Activated B cell treated with CpG ODN at 0.5 μM for 24 hours (primary cell): ENCODE results near the gene MFAP1. TPM values are rescaled to one million over a fixed set of nuclear protein-coding genes. Genes with fewer than 3 reads are reported as not detected.
"Not testable (repeated sequence)": the region's sequence is repeated elsewhere in the genome, so short reads cannot be mapped to it uniquely, and the experiment has no call there.

Source experiments
- ATAC-seq: fragments of 200-7000 bp; cut with Tn5 transposase; one replicate; pipeline ENCODE4 v1.10.0; 2021; ENCODE audit warnings: low read depth, mild to moderate bottlenecking, moderate library complexity
- CTCF ChIA-PET: fragments of 350-600 bp; sonication (Branson Sonifier 250); formaldehyde crosslinking; loops from one replicate; lab custom pipeline; 2021; ENCODE audit warnings: antibody characterized with exemption; lab: Charles Lee
- POLR2A ChIA-PET: fragments of 350-600 bp; sonication (Branson Sonifier 250); formaldehyde crosslinking; loops from one replicate; lab custom pipeline; 2021; ENCODE audit warnings: antibody characterized with exemption; lab: Charles Lee
- DNase-seq: peaks from one replicate; pipeline ENCODE4 v3.0.0; 2022
- H3K27ac Mint-ChIP-seq: one replicate; pipeline ENCODE4 v1.8.0; 2020; ENCODE audit warnings: mixed read lengths
- H3K27me3 Mint-ChIP-seq: one replicate; pipeline ENCODE4 v1.8.0; 2021; ENCODE audit warnings: mixed read lengths
- H3K36me3 Mint-ChIP-seq: one replicate; pipeline ENCODE4 v1.8.0; 2021; ENCODE audit warnings: low read depth, mixed read lengths
- H3K4me1 Mint-ChIP-seq: one replicate; pipeline ENCODE4 v1.8.0; 2021; ENCODE audit warnings: mixed read lengths
- H3K4me3 Mint-ChIP-seq: one replicate; pipeline ENCODE4 v1.8.0; 2020; ENCODE audit warnings: mild to moderate bottlenecking, mixed read lengths
- H3K9me3 Mint-ChIP-seq: one replicate; pipeline ENCODE4 v1.8.0; 2020; ENCODE audit warnings: mixed read lengths
- CTCF ChIP-seq: fragments of 200-600 bp; IDR thresholded peaks from one replicate; pipeline ENCODE4 v1.8.0; 2022; ENCODE audit warnings: antibody characterized with exemption, mild to moderate bottlenecking
- intact Hi-C: fragments of 100-400 bp; cut with micrococcal nuclease; formaldehyde crosslinking; loops from one replicate; pipeline ENCODE4 v1.15.1; 2024
- total RNA-seq: library from RNA; stranded (reverse); gene quantifications from 2 replicates; pipeline ENCODE4 v1.2.3, GENCODE V29; 2022

Gene MFAP1
- total RNA-seq, 1 donor from 2014 or later: 26.1 TPM

GRCh38 chr15:43808960-43809678, 15.4 kb downstream of the MFAP1 start:
- peak overlapping the region; percentile 62 for H3K4me3 Mint-ChIP-seq
- peaks cover 28% of the 10 kb centered on the region for H3K4me1 Mint-ChIP-seq
- ATAC-seq (peak; percentile 90), DNase-seq (no peak)
- H3K27me3 Mint-ChIP-seq: no peaks in the 10 kb centered on the region
- H3K27ac Mint-ChIP-seq: peak overlapping the region; percentile 85
- H3K36me3 Mint-ChIP-seq: peaks cover 78% of the 10 kb centered on the region
- ChIA-PET CTCF (interaction anchor here (1.0 to 2.0 kb wide), 4 partner anchors 9 to 38 kb away, joined by 3 to 9 read pairs (median 4); partner anchors contain the start of genes ELL3, HYPK, MFAP1 and SERINC4), POLR2A (interaction anchor here (0.6 to 2.9 kb wide), 16 partner anchors 9 to 1230 kb away, joined by 3 to 80 read pairs (median 6); partner anchors contain the start of genes ELL3, HYPK, MFAP1 and SERF2)
- intact Hi-C loops: loop anchor here (1.0 kb wide), 4 partner anchors 9 to 33 kb away; partner anchors contain the start of genes ELL3, HYPK, MFAP1 and SERF2
- TF ChIP-seq CTCF: no peak
- H3K9me3 Mint-ChIP-seq: no peaks in the 10 kb centered on the region

GRCh38 chr15:43808435-43808950, 16.0 kb downstream of the MFAP1 start:
- DNase-seq (no peak), ATAC-seq (no peak)
- Mint-ChIP-seq H3K36me3 (peaks cover 73% of the 10 kb centered on the region), H3K27me3 (no peaks in the 10 kb centered on the region), H3K9me3 (no peaks in the 10 kb centered on the region), H3K4me3 (peak overlapping the region; percentile 62), H3K4me1 (peaks cover 28% of the 10 kb centered on the region), H3K27ac (peak overlapping the region; percentile 85)
- intact Hi-C loops: no loop called here
- TF ChIP-seq CTCF: no peak
- ChIA-PET CTCF (interaction anchor here (1.0 to 2.0 kb wide), 3 partner anchors 8 to 32 kb away, joined by 3 to 9 read pairs (median 4); partner anchors contain the start of genes ELL3, HYPK, MFAP1 and SERINC4), POLR2A (interaction anchor here (0.7 to 2.9 kb wide), 12 partner anchors 8 to 982 kb away, joined by 3 to 80 read pairs (median 7); partner anchors contain the start of genes ELL3, HYPK, MFAP1 and SERF2)

- H3K4me3 Mint-ChIP-seq, DNase-seq, intact Hi-C loops, H3K27ac Mint-ChIP-seq, H3K27me3 Mint-ChIP-seq, H3K9me3 Mint-ChIP-seq, CTCF ChIA-PET, ATAC-seq: not testable (repeated sequence)
- POLR2A ChIA-PET: interaction anchor here (1.4 to 18.0 kb wide), 4 partner anchors 10 to 28 kb away, joined by 6 to 509 read pairs (median 9); partner anchors contain the start of genes ELL3 and SERF2
- Mint-ChIP-seq H3K4me1 (peaks cover 40% of the 10 kb centered on the region), H3K36me3 (peaks cover 69% of the 10 kb centered on the region)
Observed at GRCh38 chr15:43802676-43803075, 21.8 kb downstream of the MFAP1 start.

- CTCF ChIA-PET: interaction anchor here (0.9 to 2.2 kb wide), 5 partner anchors 8 to 27 kb away, joined by 3 to 8 read pairs (median 4); partner anchors contain the start of genes ELL3, MFAP1 and SERF2
- peak within 1 kb of the TSS; percentile 96 for H3K27ac Mint-ChIP-seq
- intact Hi-C loops: loop anchor here (1.0 to 2.0 kb wide), 4 partner anchors 8 to 24 kb away; partner anchors contain the start of genes ELL3, MFAP1 and SERF2
- peaks cover 51% of the 10 kb centered on the region for H3K4me1 Mint-ChIP-seq
- DNase-seq: peak; percentile 83
- POLR2A ChIA-PET: interaction anchor here (0.6 to 18.0 kb wide), 13 partner anchors 9 to 677 kb away, joined by 3 to 509 read pairs (median 6); partner anchors contain the start of genes ELL3, MFAP1, PDIA3 and SERF2
- H3K4me3 Mint-ChIP-seq: peak within 1 kb of the TSS; percentile 98
- peaks cover 2% of the 10 kb centered on the region for H3K9me3 Mint-ChIP-seq
- no peaks in the 10 kb centered on the region for H3K27me3 Mint-ChIP-seq
- TF ChIP-seq CTCF: no peak
- H3K36me3 Mint-ChIP-seq: peaks cover 68% of the 10 kb centered on the region
- ATAC-seq: peak; percentile 98
Observed at GRCh38 chr15:43800286-43801141, 24.0 kb downstream of the MFAP1 start, which contains the start of gene HYPK. HYPK (plus strand) TSS chr15:43800599; CDS start chr15:43800623, 24 bp downstream.

GRCh38 chr15:43799945-43800285, 24.6 kb downstream of the MFAP1 start, which contains the start of gene SERINC4:
SERINC4 (minus strand) TSS chr15:43800220; CDS start chr15:43799986, 234 bp downstream.
- ATAC-seq: no peak
- no peak for DNase-seq
- POLR2A ChIA-PET: interaction anchor here (0.8 to 18.0 kb wide), 10 partner anchors 9 to 56 kb away, joined by 3 to 509 read pairs (median 9); partner anchors contain the start of genes ELL3, MFAP1, PDIA3 and SERF2
- TF ChIP-seq CTCF: no peak
- Mint-ChIP-seq H3K4me1 (peaks cover 57% of the 10 kb centered on the region), H3K27me3 (no peaks in the 10 kb centered on the region), H3K9me3 (peaks cover 2% of the 10 kb centered on the region), H3K4me3 (peak within 1 kb of the TSS; percentile 98), H3K27ac (peak within 1 kb of the TSS; percentile 96), H3K36me3 (peaks cover 68% of the 10 kb centered on the region)
- intact Hi-C loops: loop anchor here (1.0 to 2.0 kb wide), 4 partner anchors 8 to 25 kb away; partner anchors contain the start of genes ELL3, MFAP1 and SERF2
- CTCF ChIA-PET: interaction anchor here (1.1 to 2.2 kb wide), 3 partner anchors 9 to 25 kb away, joined by 3 to 8 read pairs (median 5); partner anchors contain the start of genes ELL3 and MFAP1
